UCSD-AML1 (cell line): ENCODE data around the gene LAMP5.
A peak's percentile ranks its signal among the peaks of the same experiment; 100 is the strongest.

ENCODE experiments used
- DNase-seq: peaks from one replicate; lab custom pipeline; 2025; ENCODE audit not compliant: unreplicated experiment; lab: John Stamatoyannopoulos, UW

Gene LAMP5

DNA sequence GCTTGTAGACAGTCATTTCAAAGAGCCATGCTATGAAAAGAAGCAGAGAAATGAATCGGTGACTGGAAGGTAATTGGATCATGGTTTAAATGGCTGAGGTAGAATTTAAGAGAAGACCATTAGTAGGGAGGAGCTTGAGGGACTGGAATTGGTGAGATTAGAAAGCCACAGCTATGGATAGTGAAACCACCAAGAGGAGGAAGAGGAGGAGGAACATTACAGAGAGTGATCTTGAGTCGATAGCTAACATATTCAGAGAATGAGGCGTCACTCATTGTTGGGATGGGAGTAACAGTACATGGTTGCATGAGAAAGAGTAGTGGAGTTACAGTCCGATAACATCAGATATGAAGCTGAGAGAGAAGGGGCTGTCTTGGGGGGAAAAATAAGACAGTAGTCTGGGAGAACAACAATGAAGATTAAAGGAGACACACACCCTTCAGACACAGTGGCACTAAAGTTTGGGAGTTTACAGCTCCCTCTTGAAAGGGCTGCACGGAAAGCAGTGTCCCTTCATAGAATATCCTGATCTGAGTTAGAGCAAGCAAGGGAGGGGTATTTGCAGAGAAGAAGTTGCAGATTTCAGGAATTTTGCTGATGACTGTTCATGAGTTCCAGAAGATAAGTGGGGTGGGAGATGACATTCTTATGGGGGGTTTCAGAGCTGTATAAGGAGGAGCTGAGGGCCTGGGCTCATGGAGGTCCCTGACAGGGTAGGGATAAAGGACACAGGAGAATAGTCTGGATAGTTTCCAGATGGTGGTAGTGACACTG lies 15.1 kb upstream of the LAMP5 start:
- DNase-seq: no peak

DNA sequence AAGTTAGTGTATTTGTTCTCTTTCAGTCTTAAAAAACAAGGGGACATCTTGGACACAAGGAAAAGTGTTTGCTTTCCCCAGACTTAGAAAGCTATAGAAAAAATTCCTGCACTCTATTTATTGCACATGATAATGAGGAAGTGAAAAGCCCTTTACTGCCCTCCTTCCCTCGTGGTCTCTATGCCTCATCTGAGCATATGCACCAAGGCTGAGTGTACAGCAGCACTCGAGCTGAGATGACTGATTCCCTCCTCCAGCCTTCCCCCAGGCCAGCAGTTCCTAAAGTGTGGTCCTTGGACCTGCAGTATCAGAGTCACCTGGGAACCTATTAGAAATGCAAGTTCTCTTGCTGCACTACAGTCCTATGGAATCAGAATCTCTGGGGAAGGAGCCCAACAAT lies 14.3 kb upstream of the LAMP5 start:
- DNase-seq: peak; percentile 21

DNA sequence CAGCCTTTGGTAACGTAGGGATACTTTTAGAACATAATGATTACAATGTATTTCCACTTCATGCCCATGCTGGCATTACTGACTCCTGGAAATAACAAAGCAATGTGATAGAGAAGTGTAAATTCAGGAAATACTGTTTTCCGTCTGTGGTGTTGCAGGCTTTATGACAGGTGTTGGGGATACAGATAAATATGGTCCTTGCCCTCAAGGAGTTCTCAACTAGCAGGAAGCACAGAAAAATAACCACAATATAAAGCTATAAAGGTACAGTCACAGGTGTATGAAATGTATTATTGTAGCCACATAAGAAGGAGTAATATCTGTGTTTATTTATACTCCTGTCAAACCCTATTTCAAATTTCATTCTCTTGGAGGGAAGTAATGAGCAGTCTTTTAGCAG lies 12.9 kb upstream of the LAMP5 start:
- no peak for DNase-seq

DNA sequence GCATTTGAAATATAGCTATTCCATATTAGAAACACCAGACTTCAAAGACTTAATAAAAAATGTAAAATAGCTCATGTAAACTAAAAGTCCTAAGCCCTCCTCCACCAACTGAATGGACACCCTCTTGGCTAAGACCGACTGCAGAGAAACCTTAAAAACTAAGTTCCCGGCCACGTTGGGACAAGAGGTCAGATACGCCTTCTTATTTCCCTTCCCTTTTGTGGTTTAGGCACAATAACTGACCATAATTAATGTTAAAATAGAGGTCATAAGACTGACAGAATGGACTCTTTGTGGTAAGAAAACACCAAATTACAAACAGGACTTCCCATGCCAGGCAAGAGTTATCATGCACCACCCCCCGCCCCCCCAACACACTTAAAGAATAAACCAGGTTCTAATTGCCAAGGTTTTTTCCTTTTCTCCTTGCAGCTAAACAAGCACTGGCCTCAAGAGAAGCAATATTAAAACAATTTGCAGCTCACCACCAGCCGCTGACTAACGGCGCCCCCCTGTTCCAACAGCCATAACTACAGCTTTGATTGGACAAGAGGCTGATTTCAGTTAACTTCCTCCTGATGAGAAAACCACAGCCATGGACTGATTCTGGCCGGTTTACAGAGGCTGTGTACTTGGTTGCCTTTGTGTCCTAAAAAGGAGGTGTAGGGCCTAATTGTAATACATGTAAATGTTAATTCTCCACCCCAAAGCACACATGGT lies 10.7 kb upstream of the LAMP5 start:
- DNase-seq: peak; percentile 31

DNA sequence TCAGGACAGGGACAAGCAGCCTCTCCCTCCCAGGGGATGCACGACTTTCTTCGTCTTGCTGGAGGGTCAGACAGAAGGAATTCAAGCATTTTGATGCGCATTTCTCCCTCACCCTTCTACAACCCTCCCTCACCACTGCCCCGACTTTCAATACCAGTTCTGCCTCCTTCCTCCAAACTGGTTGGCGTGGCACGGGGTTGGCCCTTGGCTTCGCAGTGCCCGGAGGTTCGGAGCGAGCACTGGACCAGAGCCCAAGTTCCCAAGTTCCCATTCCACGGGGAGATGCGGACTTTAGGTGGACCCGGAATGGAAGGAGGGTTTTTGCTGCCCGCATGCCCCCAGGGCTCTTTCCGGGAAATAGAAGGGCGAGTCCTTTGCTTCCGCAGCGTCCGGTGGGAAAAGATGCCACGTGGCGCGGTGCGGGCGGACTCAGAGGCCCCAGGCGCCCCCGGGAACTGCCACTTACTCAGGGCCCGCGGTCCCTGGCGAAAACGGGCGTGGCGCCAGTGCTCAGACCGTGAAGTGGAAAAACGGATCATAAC lies 8.0 kb upstream of the LAMP5 start:
- DNase-seq: no peak

DNA sequence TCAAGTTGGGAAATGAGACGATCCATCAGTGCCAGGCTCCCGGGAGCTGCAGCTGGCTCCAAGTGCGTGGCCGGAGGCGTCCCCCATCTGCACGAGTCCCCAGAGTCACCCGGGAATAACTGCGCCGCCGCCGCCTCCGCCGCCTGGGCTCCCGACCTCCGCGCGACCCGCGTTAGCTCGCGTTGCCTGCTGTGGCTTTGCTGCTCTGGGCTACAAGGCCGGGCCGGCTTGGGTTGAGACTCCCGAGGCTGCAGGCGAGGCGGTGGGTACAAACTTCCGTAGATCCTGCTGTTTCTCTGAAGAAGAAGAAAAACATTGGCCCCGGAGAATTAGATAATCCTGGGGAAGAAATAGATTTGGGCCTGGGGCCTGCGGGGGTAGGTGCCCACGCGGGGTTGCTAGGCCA lies 7.4 kb upstream of the LAMP5 start:
- no peak for DNase-seq

DNA sequence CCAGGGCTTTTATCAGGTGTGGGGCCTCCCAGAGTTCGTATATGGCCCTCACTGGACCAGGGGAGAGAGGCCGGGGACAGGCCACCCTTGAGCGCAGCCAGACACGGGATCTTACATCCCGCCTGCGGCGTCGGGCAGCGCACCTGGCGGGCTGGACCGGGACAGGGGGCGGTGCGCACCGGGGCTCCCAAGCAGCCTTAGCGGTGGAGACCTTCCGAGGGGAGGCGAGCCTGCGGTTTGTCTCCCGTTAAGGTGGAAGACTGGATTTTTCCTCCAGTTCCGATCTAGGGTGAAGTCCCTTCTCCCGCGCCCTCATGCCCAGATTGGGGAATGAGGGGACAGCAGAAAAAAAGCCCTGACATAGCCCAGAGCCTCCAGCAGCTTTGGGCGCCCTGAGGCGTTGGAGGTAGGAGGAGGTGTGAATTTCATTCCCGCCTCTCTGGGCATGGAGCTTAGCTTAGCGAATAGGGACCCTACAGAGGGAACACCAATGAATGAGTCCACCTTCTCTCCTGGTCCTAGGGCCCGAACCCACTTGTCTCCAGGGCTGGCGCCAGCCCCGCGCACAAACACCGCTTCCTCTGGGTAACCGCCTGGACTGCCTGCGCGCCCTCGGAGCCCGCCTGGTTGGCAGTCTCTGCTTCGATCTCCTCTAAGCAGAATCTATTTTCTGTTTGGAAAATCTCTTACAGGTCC lies 6.7 kb upstream of the LAMP5 start:
- DNase-seq: no peak

DNA sequence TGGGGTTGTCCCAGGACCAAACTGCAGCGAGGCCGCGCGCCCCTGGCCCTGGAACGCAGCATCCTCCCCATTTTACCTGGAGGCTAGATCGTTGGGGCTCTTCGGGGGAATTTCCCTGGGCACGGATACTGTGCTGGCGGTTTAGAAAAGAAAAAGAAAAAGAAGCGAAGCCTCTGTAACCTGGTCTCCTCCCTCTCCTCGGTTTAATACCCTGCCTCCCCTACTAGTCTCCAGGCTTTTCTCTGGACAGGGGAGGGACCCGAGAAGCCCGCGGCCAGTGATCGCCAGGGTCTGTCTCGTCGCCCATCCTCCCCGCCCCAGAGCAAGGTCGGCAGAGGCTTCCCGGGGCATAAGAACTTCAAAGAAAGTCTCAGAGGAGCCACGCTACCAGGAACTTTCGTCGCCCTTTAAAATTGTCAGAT lies 6.1 kb upstream of the LAMP5 start:
- no peak for DNase-seq

DNA sequence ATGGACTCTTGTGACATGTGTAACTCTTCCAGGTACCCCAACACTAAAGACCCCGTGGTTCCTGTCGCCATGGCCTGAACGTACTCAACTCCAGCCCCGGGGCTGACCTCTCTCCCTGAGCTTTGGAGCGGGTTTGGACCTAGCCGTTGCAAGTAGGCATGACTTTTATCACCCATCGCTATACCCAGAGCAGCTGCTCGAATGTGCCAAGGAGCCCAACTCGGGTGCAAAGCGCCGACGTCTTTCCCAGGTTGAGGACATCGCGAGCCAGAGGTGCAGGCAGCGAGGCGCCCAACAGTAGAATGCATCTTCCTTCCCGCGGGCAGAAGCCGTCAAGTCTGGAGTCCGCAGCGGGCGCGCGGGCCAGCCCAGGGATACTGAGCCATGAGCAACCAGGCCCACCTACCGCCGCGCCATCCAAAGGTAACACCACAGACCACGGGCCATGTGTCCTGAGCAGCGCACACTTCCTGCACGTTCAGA lies 5.7 kb upstream of the LAMP5 start:
- DNase-seq: no peak

DNA sequence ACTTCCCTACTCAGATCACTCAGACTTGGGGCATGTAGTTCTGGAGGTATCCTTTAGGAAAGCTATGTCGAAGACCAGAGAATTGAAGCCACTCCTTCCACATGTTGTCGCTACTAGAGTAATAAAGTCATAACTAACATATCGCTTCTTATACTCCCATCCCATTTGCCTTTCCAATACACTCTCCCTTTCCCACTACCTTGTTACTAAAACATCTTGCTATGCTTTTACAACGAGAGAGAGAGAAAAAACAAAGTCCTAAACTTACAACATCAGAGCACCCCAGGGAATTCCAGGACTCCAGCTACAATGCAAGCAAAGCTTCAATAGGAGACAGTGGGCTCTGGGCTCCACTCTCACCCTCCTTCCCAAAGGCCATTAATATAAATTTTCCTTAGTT lies 5.1 kb upstream of the LAMP5 start:
- no peak for DNase-seq

DNA sequence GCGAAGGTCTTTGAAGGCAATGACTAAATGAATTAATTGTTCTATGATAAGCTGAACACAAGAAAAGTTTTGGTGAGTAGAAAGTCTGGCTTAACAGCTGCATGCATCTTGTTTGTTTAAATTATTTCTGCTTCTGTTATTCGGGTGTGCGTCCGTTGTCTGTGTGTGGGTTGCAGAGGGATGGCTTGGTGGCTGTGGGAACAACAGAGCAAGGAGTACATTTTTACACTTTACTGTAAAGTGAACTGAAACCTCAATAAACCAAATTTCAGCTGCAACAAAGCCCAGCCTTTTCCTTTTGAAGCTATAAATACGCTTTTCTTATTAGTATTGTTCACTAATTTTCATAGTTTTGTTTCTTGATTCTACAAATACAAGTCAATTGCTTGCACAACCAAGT lies 3.5 kb upstream of the LAMP5 start:
- no peak for DNase-seq

DNA sequence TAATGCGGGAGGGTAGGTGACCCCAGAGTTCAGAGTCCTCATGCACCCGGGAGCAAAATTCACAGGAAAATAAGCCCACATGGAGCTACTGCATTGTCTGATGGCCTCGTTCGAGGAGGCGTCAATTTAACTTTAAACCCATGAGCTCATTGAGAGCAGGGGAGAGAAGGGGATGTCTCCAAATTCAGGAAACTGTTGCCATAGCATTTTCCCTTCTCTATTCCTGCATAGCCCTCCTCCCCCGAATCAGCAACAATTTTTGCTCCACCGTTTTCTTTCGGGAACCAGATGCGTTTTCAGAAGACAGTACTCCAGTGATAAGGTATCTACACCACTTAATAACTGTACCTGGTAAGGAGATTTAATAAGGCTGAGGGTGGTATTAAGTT lies 324 bp upstream of the LAMP5 start:
- DNase-seq: no peak

DNA sequence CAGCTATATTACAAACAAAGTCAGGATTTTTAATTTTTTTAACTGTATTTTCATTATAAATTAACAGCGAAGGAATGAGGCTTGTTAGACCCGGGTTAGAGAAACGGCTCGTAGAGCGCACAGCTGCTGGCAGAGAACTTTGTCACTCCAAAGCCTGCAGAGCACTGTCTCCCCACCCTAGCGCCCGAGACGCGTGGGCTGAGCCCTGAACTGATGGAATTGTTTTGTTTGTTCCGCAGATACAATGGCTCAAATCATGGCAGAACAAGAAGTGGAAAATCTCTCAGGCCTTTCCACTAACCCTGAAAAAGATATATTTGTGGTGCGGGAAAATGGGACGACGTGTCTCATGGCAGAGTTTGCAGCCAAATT lies 810 bp downstream of the LAMP5 start:
- no peak for DNase-seq

DNA sequence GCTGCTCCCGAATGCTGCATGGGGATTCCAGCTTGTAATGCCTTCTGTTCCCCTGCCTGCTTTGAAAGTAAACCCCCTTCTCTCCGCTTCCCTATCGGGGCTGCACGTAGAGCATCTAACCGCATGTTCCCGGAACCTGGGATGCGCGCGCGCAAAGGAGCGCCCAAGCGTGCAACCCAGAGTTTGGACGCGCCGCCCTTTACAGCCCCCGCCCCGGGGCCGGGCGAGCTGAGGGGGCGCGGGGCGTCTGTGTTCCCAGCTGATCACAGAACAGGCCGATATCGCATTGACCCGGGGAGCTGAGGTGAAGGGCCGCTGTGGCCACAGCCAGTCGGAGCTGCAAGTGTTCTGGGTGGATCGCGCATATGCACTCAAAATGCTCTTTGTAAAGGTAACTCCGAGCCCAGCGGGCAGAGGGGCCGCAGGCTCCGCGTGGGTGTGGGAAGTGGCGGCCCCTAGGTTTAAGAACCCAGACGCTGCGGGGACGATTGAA lies 1.4 kb downstream of the LAMP5 start:
- no peak for DNase-seq

DNA sequence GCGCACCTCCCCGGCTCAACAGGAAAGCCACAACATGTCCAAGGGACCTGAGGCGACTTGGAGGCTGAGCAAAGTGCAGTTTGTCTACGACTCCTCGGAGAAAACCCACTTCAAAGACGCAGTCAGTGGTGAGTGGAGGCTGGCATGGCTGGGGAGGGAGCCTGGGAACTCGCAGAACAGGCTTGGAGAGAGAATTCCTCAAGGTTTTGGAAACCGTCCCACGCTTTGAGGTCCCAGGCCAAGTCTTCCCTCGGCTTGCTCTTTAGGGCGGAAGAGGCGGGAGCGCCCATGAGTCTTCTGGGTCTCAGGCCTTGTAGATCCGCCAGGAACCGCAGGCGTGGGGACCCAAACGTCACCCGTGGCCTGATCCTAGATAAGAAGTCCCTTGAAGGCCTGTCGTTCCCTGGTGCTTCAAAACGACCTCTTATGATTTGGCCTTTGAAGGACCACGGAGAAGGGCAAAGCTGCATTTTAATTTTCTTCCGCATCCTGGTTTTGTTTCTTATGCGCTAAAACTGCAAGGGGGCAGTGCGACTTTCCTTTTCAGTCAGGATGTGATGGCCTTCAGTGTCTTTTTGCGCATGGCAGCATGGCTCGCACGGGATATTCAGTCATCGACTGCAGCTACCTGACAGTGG lies 2.0 kb downstream of the LAMP5 start:
- DNase-seq: no peak

DNA sequence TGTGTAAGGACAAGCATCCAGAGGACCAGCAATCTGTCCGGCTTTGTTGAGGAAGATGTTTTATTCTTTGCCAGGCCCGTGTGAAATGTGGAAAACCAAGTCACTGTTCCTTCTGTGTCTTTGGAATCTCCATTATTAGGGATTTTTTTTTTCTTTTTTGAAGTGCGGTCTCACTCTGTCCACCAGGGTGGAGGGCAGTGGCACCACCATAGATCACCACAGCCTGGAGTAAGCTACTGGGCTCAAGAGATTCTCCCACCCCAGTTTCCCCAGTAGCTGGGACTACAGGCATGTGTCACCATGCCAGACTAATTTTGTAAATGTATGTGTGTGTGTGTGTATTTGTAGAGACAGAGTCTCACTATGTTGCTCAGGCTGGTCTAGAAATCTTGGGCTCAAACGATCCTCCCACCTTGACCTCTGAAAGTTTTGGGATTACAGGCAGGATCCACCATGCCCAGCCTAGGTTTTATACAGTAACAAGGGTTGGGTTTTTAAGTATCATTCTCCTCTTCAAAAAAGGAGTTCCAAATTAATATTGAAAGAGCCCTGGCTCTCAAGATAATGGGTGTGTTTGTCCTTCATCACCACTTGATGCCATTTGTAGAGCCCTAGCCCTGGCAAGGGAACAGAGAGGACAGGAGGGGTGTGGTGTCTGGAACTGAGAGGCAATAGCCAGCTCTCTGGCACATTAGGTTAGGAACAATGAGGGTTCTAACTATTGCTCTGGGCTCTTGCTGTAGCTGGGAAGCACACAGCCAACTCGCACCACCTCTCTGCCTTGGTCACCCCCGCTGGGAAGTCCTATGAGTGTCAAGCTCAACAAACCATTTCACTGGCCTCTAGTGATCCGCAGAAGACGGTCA lies 3.1 kb downstream of the LAMP5 start:
- no peak for DNase-seq

DNA sequence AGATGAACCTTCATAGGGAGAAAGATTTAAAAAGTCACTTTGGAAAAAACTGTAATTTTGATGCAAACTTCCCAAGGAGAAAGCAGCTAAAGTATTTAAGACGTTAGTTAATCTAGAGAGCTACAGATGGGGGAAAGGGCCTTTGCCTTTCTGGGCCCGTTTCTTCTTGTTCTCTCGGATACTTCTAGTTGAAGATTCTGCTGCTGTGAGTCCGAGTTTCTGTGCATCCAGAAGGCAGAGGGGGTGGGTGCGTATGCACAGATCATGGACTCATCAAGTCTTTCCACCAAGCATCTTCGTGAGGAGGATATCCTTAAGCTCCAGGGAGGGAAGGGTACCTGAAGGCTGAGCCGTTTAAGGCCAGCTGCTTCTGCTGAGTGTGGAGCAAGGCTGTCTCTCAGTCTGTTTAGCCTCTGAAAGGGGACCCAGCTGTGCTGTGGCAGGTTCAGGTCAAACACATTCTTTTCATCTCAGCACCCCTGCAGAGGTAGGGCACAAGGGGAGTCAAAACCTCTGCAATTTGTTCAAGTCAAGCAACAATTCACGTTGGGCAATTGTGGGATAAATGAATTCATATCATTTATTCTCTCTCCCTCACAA lies 4.3 kb downstream of the LAMP5 start:
- DNase-seq: no peak

DNA sequence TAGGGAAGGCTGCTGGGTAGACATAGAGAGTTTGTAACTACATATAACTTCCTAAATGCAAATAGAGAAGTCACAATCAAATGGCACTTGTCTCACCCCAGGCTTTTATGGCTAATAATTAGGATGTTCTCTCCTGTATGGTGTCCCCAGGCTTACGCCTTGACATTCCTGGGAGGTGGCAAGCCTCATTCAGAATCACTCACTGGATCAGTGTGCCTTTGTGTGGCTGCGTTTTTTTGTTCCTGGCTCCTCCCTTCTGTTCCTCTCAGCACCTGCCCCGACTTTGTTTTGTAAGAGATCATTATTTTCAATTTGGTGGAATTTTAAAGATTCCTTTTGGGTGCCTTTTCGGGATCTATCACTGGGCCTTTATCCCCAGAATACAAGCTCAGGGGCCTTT lies 5.7 kb downstream of the LAMP5 start:
- no peak for DNase-seq

DNA sequence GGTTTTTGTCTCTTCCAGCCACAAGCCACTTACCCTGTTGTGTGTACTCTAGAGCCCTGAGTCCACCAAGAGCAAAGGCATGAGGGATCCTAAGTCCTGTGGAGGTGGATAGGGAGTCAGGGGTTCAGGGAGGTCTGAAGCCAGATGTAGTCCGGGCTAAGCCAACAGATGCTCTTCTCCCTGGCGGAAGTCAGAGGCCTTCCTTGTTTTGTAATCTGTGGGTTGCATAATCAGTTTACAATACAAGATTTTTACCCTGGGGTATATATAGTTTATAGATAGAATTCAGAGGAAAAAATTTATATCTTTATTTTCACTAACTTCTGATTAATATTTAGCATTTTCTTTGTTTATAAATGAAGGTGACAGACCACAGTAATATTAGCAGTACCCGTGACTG lies 9.2 kb downstream of the LAMP5 start:
- no peak for DNase-seq

DNA sequence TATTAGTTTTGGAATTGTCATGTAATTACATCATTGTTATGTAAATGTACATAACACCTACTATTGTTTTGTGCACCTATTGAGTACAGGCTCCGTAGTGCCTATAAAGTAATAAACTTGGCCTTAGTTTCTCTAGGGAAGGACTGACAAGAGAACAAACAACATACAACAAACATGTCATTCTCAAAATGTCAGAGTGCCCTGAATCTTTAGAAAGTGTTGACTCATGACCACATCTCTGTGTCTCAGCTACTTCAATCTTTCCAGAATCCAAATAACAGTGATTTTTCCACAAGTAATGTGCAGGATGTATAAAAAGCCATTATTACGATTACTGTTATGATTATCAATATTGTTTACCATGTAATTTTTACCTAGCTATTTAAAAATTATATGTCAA lies 17.2 kb downstream of the LAMP5 start:
- DNase-seq: no peak
